ENCODE results near the gene VENTX. TPM values are rescaled to one million over a fixed set of nuclear protein-coding genes. Genes with fewer than 3 reads are reported as not detected.

Gene VENTX
- total RNA-seq, 4 donors from 2014 or later = 0.21 to 1.3 (median 0.51) TPM; not detected in 1

DNA sequence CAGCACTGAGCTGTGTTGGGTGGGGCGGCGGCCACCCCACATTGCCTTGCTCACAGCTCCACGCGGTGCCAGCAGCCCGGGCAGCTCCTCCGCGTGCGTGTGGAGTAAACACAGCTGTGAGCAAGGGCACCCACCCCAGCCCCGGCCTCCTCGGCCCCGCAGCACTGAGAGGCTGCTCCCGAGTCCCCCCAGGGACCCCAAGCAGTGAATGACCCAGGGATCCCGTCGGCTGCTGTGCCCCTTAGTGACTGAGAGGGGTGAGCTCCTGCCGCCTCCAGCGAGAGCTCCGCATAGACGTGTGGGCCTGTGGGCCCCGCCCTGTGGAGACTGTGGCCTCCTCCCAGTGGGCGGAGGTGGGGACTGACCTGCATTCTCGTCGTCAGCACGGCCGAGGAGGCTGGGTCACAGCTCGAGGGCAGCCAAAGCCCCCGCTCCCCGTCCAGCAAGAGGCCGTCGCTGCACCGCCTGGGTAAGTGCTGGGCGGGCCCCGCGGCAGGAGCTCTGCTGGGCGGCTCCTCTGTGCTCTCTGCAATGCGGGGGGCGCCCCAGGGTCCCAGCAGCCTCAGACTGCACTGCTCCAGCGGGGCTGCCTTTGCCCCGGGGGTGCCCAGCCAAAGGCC, 37.6 kb upstream of the VENTX start:
- Histone ChIP-seq H3K4me3 (no peak overlapping the region), H3K27me3 (no peaks in the 10 kb centered on the region), H3K9me3 (no peaks in the 10 kb centered on the region), H3K36me3 (no peaks in the 10 kb centered on the region), H3K27ac (no peak overlapping the region), H3K4me1 (no peaks in the 10 kb centered on the region)
- intact Hi-C loops (cut with DNase I; ENCODE audit: low total_unique reads) = no loop called here
- no peak for TF ChIP-seq POLR2A (IDR thresholded peaks at IDR 0.05)
- TF ChIP-seq, protein P1, sequence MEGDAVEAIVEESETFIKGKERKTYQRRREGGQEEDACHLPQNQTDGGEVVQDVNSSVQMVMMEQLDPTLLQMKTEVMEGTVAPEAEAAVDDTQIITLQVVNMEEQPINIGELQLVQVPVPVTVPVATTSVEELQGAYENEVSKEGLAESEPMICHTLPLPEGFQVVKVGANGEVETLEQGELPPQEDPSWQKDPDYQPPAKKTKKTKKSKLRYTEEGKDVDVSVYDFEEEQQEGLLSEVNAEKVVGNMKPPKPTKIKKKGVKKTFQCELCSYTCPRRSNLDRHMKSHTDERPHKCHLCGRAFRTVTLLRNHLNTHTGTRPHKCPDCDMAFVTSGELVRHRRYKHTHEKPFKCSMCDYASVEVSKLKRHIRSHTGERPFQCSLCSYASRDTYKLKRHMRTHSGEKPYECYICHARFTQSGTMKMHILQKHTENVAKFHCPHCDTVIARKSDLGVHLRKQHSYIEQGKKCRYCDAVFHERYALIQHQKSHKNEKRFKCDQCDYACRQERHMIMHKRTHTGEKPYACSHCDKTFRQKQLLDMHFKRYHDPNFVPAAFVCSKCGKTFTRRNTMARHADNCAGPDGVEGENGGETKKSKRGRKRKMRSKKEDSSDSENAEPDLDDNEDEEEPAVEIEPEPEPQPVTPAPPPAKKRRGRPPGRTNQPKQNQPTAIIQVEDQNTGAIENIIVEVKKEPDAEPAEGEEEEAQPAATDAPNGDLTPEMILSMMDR (IDR thresholded peaks at IDR 0.05) = no peak
- no peak for DNase-seq

DNA sequence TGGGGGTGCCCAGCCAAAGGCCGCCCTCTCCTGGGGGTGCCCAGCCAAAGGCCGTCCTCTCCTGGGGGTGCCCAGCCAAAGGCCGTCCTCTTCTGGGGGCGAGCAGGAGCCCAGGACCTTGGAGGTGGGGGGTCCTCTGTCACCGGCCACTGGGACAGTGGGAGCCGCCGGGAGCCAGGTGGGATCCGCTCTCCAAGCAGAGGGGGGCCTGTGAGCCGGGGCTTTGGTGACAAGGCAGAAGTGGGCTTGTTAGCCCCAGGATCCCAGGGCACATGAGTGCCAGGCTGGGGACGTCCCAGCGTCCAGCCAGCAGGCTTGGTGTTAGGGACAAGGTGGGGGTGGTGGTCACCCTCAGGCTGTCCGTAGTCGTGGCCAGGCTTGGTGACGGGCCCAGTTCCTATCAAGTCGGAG, 37.0 kb upstream of the VENTX start:
- Histone ChIP-seq H3K27ac (no peak overlapping the region), H3K36me3 (no peaks in the 10 kb centered on the region), H3K9me3 (no peaks in the 10 kb centered on the region), H3K4me1 (no peaks in the 10 kb centered on the region), H3K27me3 (no peaks in the 10 kb centered on the region), H3K4me3 (no peak overlapping the region)
- intact Hi-C loops (cut with DNase I; ENCODE audit: low total_unique reads) = no loop called here
- DNase-seq = no peak
- TF ChIP-seq, protein P1 (IDR thresholded peaks at IDR 0.05) = no peak
- TF ChIP-seq POLR2A (IDR thresholded peaks at IDR 0.05) = no peak

DNA sequence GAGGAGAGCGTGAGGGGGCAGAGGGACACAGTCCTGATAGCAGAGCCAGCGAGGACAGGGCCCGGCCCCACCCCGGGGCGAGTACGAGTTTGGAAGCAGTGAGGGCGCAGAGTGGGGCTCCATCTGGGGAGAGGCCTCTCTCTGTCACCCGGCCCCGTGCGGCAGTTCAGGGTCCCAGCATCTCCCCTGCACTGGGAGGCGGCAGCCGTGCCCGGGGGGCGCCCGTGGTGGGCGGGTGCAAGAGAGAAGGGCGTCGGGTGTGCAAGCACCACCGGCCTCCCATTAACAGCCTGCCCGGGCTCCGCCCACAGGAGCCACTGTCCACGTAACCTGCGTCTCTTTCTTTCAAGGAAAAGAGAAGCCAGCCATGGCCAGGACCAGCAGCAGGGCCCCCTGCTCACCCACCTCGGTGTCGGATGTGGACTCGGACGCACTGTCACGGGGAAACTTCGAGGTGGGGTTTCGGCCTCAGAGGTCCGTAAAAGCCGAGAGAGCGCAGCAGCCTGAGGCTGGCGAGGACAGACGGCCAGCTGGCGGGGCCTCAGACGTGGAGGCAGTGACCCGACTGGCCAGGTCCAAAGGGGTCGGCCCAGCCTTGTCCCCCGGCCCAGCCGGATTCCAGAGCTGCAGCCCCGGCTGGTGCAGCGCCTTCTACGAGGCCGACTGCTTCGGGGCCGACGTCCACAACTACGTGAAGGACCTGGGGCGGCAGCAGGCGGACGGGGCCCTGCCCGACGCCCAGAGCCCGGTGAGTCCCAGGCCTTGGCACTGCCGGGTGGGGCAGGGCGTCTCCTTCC, 36.3 kb upstream of the VENTX start:
- no peak overlapping the region for H3K4me3 ChIP-seq
- intact Hi-C loops (cut with DNase I; ENCODE audit: low total_unique reads) = no loop called here
- no peaks in the 10 kb centered on the region for H3K36me3 ChIP-seq
- H3K27me3 ChIP-seq = no peaks in the 10 kb centered on the region
- no peaks in the 10 kb centered on the region for H3K9me3 ChIP-seq
- no peak for DNase-seq
- H3K27ac ChIP-seq = no peak overlapping the region
- no peak for TF ChIP-seq POLR2A (IDR thresholded peaks at IDR 0.05)
- TF ChIP-seq, protein P1 (IDR thresholded peaks at IDR 0.05) = no peak
- no peaks in the 10 kb centered on the region for H3K4me1 ChIP-seq

DNA sequence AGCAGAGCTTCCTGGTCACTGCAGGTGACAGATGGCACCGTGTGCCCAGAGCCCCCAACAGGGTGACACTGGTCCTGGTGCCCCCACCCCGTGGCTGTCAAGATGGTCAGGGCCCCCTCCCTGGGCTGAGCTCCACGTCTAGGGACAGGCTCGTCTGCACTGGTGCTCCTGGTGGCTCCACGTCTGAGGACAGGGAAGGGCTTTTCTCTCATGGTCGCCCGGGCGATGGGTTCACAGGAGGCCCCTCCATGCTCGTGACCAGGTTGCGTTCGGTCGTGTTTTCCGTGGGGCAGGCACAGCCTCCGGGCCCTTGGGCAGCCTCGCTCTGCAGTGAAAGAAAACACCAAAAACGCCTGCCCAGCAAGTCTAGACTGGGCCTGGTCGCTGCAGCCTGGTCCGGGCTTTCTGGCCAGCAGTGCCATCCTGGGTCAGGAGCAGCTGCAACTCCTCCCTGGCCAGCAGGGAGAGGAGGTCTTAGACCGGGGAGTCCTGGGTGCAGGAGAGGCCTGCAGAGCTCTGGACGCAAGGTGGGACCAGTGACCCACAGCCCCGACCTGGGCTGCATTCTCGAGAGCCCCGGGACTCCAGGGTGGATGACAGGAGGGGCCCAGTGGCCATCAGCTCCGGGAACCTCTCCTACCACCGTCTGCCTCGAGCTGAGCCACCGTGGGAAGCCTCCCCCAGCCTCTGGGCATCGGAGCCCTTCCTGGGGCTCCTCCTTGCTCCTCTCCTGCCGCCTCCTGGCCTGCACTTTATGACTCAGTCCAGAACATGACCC, 35.5 kb upstream of the VENTX start:
- intact Hi-C loops (cut with DNase I; ENCODE audit: low total_unique reads) = no loop called here

More for the DNA sequence above, 35.5 kb upstream of the VENTX start:
- Histone ChIP-seq H3K27ac (no peak overlapping the region), H3K27me3 (no peaks in the 10 kb centered on the region), H3K9me3 (no peaks in the 10 kb centered on the region), H3K4me3 (no peak overlapping the region), H3K4me1 (no peaks in the 10 kb centered on the region), H3K36me3 (no peaks in the 10 kb centered on the region)
- no peak for DNase-seq
- TF ChIP-seq, protein P1 (IDR thresholded peaks at IDR 0.05) = no peak
- TF ChIP-seq POLR2A (IDR thresholded peaks at IDR 0.05) = no peak
